GM12878 (cell line): ENCODE results near the gene DCAF7. TPM values are rescaled to one million over a fixed set of nuclear protein-coding genes. Genes with fewer than 3 reads are reported as not detected.

Experiments used
- polyA plus RNA-seq, 11 experiments: library from polyadenylated mRNA; depleted of rRNA in 4 of 11; unstranded in 6 of 11; stranded (reverse) in 5 of 11; fragments of >200 nt; fragmentation: Nextera tagmentation in 4 of 11; fragmentation: Illumina TruSeq in 1 of 11; extraction: Ambion mirVana in 4 of 11; extraction: Trizol in 1 of 11; gene quantifications; 1 replicate in 1 of 11; 2 replicates in 10 of 11; pipeline versions ENCODE4 v1.2.1 to v1.2.3, GENCODE V29; 2011 to 2016; ENCODE audit warnings: inconsistent platforms in 2 of 11, missing spikeins in 2 of 11, low read depth in 1 of 11
- total RNA-seq, 4 experiments: library from RNA; depleted of rRNA in 3 of 4; stranded (reverse); fragments of >200 nt in 3 of 4; fragmentation: Illumina TruSeq in 1 of 4; extraction: Trizol in 1 of 4; gene quantifications; 2 replicates each; pipeline versions ENCODE4 v1.2.1 to v1.2.3, GENCODE V29; 2013 to 2021
- TF ChIP-seq, protein P1 (sequence below): fragments of 450-650 bp; IDR thresholded peaks from 2 replicates; pipeline ENCODE4 v1.6.1; 2018; ENCODE audit warnings: borderline replicate concordance, mild to moderate bottlenecking; ENCODE audit not compliant: partially characterized antibody
- TF ChIP-seq, protein P2 (sequence below), 3 experiments: IDR thresholded peaks in 2 of 3; conservative IDR thresholded peaks in 1 of 3; 2 replicates each; pipeline ENCODE4 v1.5.1; 2011; ENCODE audit warnings: low read depth in 3 of 3, low read length in 3 of 3, mild to moderate bottlenecking in 3 of 3, control low read depth in 2 of 3, moderate library complexity in 2 of 3, inconsistent platforms in 1 of 3, mixed read lengths in 1 of 3; ENCODE audit not compliant: control insufficient read depth in 2 of 3, insufficient read depth in 1 of 3; ENCODE audit errors: extremely low read depth in 1 of 3
- TF ChIP-seq, protein P3 (sequence below): fragments of 450-650 bp; formaldehyde crosslinking; IDR thresholded peaks from 2 replicates; pipeline ENCODE4 v1.4.0; 2020; ENCODE audit warnings: mild to moderate bottlenecking, moderate library complexity

The DCAF7 gene
- total and polyA plus RNA-seq, 10 of the 15 experiments (the other 5 are each of a cell fraction or from before 2014, with no cell fraction given): 27.0 to 103 (median 54.5) TPM

DNA sequence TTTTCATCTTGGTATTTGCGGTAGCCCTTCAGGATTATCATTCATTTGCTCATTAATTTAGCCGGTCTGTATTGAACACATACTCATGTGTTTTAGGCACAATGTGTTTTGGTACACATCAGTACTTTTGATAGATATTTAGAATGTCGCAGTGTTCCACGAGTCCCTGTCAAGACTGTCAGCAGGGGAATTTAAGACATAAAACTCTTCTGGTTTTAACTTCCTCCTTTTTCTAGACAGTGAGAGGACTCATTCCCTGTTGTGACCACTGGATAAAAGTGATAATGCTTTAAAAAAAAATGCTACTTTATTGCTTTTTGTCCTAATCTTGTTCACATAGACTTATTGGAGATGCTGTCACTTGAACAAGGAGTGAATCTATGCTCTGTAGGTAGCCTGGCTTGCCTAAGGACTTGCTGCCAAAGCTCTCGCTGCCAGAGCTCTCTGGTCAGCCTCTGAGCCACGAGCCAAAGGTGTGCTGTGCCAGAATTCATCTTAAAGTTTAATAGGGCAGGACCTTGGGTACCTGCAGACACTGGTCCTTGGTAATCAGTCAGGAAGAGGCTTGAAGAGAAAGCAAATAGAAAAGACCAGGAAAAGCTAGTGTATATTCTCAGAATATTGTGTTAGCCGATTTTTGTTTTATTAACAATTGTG is 5.4 kb downstream of the DCAF7 start (continued):
- TF ChIP-seq, protein P1, sequence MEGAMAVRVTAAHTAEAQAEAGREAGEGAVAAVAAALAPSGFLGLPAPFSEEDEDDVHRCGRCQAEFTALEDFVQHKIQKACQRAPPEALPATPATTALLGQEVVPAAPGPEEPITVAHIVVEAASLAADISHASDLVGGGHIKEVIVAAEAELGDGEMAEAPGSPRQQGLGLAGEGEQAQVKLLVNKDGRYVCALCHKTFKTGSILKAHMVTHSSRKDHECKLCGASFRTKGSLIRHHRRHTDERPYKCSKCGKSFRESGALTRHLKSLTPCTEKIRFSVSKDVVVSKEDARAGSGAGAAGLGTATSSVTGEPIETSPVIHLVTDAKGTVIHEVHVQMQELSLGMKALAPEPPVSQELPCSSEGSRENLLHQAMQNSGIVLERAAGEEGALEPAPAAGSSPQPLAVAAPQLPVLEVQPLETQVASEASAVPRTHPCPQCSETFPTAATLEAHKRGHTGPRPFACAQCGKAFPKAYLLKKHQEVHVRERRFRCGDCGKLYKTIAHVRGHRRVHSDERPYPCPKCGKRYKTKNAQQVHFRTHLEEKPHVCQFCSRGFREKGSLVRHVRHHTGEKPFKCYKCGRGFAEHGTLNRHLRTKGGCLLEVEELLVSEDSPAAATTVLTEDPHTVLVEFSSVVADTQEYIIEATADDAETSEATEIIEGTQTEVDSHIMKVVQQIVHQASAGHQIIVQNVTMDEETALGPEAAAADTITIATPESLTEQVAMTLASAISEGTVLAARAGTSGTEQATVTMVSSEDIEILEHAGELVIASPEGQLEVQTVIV: no peak
- TF ChIP-seq, protein P2, sequence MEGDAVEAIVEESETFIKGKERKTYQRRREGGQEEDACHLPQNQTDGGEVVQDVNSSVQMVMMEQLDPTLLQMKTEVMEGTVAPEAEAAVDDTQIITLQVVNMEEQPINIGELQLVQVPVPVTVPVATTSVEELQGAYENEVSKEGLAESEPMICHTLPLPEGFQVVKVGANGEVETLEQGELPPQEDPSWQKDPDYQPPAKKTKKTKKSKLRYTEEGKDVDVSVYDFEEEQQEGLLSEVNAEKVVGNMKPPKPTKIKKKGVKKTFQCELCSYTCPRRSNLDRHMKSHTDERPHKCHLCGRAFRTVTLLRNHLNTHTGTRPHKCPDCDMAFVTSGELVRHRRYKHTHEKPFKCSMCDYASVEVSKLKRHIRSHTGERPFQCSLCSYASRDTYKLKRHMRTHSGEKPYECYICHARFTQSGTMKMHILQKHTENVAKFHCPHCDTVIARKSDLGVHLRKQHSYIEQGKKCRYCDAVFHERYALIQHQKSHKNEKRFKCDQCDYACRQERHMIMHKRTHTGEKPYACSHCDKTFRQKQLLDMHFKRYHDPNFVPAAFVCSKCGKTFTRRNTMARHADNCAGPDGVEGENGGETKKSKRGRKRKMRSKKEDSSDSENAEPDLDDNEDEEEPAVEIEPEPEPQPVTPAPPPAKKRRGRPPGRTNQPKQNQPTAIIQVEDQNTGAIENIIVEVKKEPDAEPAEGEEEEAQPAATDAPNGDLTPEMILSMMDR (IDR thresholded peaks at IDR 0.05 in 2 of 3, conservative IDR thresholded peaks at IDR 0.05 in 1 of 3; ENCODE audit: control insufficient read depth in 2 of 3, extremely low read depth in 1 of 3, insufficient read depth in 1 of 3, low read depth in 3 of 3, low read length in 3 of 3): no peak
- TF ChIP-seq, protein P3, sequence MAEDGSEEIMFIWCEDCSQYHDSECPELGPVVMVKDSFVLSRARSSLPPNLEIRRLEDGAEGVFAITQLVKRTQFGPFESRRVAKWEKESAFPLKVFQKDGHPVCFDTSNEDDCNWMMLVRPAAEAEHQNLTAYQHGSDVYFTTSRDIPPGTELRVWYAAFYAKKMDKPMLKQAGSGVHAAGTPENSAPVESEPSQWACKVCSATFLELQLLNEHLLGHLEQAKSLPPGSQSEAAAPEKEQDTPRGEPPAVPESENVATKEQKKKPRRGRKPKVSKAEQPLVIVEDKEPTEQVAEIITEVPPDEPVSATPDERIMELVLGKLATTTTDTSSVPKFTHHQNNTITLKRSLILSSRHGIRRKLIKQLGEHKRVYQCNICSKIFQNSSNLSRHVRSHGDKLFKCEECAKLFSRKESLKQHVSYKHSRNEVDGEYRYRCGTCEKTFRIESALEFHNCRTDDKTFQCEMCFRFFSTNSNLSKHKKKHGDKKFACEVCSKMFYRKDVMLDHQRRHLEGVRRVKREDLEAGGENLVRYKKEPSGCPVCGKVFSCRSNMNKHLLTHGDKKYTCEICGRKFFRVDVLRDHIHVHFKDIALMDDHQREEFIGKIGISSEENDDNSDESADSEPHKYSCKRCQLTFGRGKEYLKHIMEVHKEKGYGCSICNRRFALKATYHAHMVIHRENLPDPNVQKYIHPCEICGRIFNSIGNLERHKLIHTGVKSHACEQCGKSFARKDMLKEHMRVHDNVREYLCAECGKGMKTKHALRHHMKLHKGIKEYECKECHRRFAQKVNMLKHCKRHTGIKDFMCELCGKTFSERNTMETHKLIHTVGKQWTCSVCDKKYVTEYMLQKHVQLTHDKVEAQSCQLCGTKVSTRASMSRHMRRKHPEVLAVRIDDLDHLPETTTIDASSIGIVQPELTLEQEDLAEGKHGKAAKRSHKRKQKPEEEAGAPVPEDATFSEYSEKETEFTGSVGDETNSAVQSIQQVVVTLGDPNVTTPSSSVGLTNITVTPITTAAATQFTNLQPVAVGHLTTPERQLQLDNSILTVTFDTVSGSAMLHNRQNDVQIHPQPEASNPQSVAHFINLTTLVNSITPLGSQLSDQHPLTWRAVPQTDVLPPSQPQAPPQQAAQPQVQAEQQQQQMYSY (CRISPR knock-in tag): no peak
- TF ChIP-seq, all 136 proteins: peak for 0
